GM21381 (cell line): Measurements from ENCODE around the gene EHMT1.
A peak's percentile ranks its signal among the peaks of the same experiment; 100 is the strongest.

Experiments
- ATAC-seq: cut with Tn5 transposase; IDR thresholded peaks from one replicate; pipeline ENCODE4 v1.9.1; 2021; ENCODE audit warnings: mild to moderate bottlenecking, moderate library complexity; ENCODE audit not compliant: unreplicated experiment

The EHMT1 gene

GRCh38 chr9:137618105-137619067 is at the start of gene EHMT1:
EHMT1 (plus strand) TSS chr9:137619005; CDS start chr9:137619029, 24 bp downstream.
- peak; percentile 71 for ATAC-seq

- ATAC-seq = no peak
Observed at GRCh38 chr9:137569609-137570203, 49.1 kb upstream of the EHMT1 start.

DNA sequence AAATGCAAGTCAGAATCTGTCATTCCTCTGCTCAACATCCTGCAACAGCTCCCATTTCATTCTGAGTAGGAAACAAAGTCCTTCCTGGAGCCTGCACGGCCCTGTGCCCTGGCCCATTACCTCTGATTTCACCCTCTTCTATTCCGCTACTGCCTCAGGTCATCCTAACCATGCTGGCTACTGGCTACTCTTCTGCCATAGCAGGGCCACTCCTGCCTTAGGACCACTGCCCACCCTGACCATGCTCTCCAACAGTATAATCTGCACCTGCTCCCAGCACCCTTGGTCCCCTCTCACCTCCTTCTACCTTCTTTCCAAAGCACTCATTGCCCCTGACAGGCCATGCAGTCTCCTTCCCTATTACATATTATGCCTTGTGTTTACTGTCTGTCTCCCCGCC is 48.2 kb upstream of the EHMT1 start:
- no peak for ATAC-seq

DNA sequence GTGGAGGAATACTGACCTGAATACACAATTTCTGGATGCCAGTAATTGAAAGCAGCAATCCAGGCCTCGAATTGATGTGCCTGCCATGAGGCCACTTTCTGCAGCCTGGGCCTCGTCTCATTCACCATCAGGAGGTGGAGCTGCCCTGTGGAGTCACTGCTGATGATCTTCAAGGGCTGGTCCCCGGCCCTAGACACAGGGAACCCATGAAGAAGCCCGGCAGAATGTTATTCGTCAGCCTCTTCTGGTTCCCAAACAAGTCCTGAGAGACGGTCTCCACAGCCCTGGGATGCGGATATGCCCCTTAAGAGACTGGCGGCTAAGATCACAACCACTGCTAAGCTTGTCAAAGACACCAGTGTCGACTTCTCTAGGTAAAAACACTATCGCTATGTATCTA is 44.6 kb upstream of the EHMT1 start:
- no peak for ATAC-seq

- ATAC-seq = no peak
Observed at GRCh38 chr9:137575364-137575715, 43.5 kb upstream of the EHMT1 start.

DNA sequence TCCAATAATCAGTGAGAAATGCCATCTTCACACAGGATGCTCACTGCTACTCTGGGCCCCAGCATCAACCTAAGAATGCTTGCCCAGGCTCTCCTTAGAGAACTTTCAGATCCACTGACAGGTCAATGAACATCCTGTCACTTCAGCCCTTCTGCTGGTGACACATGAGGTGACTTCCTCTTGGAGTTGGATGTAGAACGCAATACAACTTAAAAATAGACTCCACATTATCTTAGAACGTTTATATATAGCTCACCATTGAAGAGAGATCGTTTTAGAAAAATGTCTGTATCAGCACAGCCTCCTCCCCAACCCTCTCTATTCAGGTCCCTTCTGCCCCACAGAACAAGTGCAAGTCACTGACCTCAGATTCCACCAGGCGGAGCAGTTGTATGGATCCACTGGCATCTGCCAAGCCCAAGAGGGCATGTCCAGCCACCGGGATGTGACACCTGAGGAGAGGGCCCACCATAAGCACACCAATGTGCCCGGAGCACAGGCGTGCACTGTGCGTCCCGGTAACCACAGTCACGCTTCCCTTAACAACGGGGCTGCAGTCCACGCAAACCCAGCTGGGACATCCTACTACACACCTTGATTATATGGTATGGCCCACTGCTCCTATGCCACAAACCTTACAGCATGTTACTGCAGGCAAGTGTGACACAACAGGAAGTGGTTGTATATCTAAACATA is 42.9 kb upstream of the EHMT1 start:
- ATAC-seq = no peak

- peak; percentile 94 for ATAC-seq
Observed at GRCh38 chr9:137578518-137579258, 40.1 kb upstream of the EHMT1 start, which contains the start of gene DPH7. DPH7 (minus strand) TSS chr9:137578925; CDS start chr9:137578777, 148 bp downstream.

DNA sequence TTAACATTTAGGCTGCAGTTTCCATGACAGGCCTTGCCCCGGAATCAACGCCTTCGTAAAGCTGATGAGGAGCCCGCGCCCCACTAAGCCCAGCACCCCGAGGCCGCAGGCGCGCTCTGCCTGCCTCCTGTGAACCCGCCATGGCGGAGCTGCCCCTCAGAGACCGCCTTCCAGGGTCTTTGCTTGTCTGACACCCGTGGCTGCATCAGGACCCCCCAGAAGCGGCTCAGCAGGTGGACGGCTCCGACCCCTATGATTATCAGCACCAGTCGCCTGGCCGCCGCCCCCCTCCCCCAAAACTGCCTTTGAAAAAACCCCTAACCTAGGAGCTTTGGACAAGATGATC is 39.6 kb upstream of the EHMT1 start:
- ATAC-seq = no peak

- ATAC-seq = no peak
Observed at GRCh38 chr9:137580209-137580953, 38.4 kb upstream of the EHMT1 start.

DNA sequence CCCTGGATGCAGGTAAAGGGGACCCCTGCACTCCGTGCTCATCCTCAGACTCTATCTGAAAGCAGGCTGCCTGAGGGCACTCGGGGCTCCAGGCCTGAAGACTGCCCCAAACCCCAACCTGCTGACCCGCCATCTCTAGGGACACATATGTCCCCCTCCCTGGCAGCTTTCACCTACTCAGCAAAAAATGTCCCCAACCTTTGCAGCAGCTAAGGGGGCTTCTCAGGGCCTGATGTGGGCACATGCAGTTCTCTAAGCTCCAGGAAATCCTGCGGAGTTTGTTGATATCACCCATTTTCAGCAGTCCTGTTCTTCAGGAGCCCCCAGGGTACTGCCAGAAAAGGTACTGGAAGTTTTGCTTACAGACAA is 37.9 kb upstream of the EHMT1 start:
- no peak for ATAC-seq

GRCh38 chr9:137581361-137582285 is 37.2 kb upstream of the EHMT1 start:
- no peak for ATAC-seq

DNA sequence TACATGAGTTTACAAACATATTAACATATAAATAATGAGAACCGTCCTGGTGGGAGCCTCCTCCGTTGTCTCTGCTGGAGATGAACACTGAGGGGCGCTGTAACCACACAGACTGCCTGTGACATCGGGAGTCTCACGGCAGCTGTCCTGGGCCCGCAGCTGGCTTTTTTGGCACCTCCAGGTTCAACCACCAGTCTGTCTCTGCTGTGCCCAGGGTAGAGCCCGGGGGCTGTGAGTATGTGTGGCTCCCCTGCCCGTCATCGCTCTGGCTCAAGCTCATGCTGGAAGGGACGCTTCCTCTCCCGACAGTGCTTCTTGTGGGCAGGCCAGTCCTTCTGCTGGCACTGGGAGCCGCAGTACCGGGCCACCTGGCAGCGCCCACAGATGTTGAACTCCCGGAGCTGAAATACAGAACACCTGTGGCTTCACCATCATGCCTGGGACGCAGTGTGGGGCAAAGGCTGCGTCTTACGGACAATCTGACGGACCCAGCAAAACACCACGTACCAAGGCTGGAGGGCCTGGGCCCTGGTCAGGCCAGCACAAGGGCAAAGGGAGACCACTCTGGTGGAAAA is 36.4 kb upstream of the EHMT1 start:
- no peak for ATAC-seq

GRCh38 chr9:137583347-137583746 is 35.5 kb upstream of the EHMT1 start:
- ATAC-seq = no peak

- ATAC-seq = no peak
Observed at GRCh38 chr9:137583957-137584356, 34.8 kb upstream of the EHMT1 start.

DNA sequence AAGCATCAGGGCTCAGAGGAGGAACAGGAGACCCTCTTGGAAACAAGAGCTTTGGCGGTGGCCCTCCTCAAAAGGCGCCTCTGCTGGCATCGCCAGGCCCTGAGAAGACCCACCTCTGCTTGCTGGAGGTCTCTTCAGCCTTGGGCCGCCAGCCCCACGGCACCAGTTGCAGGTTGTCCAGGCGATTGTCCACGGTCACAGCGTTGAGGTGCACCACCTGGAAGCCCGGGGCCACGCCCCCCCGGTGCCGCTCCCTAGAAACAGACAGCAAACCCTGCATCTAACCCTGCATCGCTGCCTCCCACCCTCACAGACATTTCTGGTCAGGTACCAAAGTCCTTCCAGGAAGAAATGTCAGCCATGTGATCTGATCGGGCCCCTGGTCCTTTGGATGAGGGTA is 32.0 kb upstream of the EHMT1 start:
- ATAC-seq = no peak

DNA sequence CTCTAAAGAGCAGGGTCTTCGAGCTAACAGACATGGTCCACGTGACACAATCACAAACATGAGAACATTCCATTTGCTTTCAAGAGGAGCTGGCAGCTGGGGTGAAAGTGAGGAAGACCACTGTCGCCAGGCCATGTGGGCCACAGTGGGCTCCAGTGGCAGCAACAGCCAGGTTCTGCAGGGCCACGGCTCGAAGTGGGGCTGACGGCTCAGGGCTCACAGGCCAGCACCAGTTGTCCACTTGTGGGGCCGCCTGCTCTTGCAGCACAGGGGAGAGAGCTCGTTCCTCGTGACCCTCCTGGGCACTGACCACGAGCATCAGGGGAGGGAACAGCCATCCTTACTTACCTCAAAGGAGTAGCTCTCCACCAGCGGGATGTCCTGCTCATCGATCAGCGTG is 30.5 kb upstream of the EHMT1 start:
- no peak for ATAC-seq

GRCh38 chr9:137588891-137589290 is 29.9 kb upstream of the EHMT1 start:
- no peak for ATAC-seq

DNA sequence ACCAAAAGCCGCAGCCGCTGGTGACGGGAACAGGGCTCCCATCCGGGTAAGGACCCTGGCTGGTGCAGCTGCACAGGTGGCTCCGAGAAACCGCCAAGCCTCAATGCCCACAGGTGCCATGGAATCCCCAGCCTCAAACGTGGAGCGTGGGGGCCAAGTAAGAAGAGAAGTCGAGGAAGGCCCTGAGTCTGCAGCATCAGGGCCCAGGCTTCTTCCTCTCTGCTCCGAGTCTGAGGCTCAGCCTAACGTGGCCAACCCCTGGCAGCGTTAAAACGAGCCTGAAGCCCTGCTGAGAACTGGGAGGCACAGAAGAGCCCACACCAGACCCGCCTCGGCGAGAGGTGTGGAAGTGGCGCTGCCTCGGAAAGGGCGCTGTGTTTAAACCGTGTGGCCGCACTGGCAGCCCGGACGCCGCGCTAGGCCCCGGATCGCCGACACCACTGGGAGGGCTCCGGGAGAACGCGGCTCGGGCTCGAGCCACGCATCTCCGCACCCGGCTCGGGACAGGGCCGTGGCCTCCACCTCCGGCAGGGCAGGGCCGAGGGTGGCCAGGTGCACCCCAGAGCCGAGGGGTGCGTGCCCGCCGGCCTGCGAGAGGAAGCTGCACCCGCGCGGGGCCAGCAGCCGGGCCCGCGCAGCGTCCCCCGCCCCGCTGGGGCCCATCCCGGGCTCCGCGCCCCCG is 29.2 kb upstream of the EHMT1 start:
- ATAC-seq = peak; percentile 27

- ATAC-seq = no peak
Observed at GRCh38 chr9:137590123-137590468, 28.7 kb upstream of the EHMT1 start.
